Neuronal stem cell (in vitro differentiated cells): Measurements from ENCODE around the gene TSHZ2.

Experiments used
- DNase-seq: peaks from one replicate; pipeline ENCODE4 v3.0.0-alpha.2; 2013; ENCODE audit warnings: low spot score
- H2AFZ ChIP-seq: one replicate; pipeline ENCODE4 v1.6.1; 2013; ENCODE audit warnings: mild to moderate bottlenecking, low read length, inconsistent platforms
- H2AK5ac ChIP-seq: 2 replicates; pipeline ENCODE4 v1.6.1; 2013; ENCODE audit warnings: low read depth, mild to moderate bottlenecking, inconsistent platforms, low read length, moderate library complexity, mixed read lengths
- H2BK120ac ChIP-seq: 2 replicates; pipeline ENCODE4 v1.6.1; 2013; ENCODE audit warnings: low read depth, mild to moderate bottlenecking, inconsistent platforms, low read length, moderate library complexity, mixed read lengths
- H2BK12ac ChIP-seq: one replicate; pipeline ENCODE4 v1.6.1; 2013; ENCODE audit warnings: low read length, inconsistent platforms
- H2BK15ac ChIP-seq: 2 replicates; pipeline ENCODE4 v1.6.1; 2013; ENCODE audit warnings: mild to moderate bottlenecking, low read length, inconsistent platforms, mixed read lengths
- H2BK5ac ChIP-seq: one replicate; pipeline ENCODE4 v1.6.1; 2013; ENCODE audit warnings: inconsistent platforms, mild to moderate bottlenecking, low read length, moderate library complexity
- H3K14ac ChIP-seq: one replicate; pipeline ENCODE4 v1.6.1; 2013; ENCODE audit warnings: low read length, inconsistent platforms
- H3K18ac ChIP-seq: 2 replicates; pipeline ENCODE4 v1.6.1; 2013; ENCODE audit warnings: low read length, inconsistent platforms
- H3K23ac ChIP-seq: 2 replicates; pipeline ENCODE4 v1.6.1; 2013; ENCODE audit warnings: low read depth, mild to moderate bottlenecking, mixed read lengths, low read length, inconsistent platforms; ENCODE audit not compliant: poor library complexity
- H3K27ac ChIP-seq: replicated peaks from 3 replicates; pipeline ENCODE4 v1.5.1; 2013; ENCODE audit warnings: low read length, inconsistent platforms
- H3K27me3 ChIP-seq, 3 experiments: 2 replicates each; pipeline ENCODE4 v1.6.1; 2013; ENCODE audit warnings: low read length in 3 of 3, mild to moderate bottlenecking in 2 of 3, inconsistent platforms in 1 of 3, low read depth in 1 of 3, mixed read lengths in 1 of 3, moderate library complexity in 1 of 3; ENCODE audit not compliant: control insufficient read depth in 3 of 3, insufficient read depth in 3 of 3
- H3K36me3 ChIP-seq, 2 donors: replicated peaks in 1 of 2; 2 replicates each; pipeline ENCODE4 v1.6.1; 2013; ENCODE audit warnings: low read length in 2 of 2; ENCODE audit not compliant: control insufficient read depth in 2 of 2, insufficient read depth in 2 of 2
- H3K4ac ChIP-seq: 2 replicates; pipeline ENCODE4 v1.6.1; 2013; ENCODE audit warnings: inconsistent platforms, mild to moderate bottlenecking, low read length, moderate library complexity
- H3K4me1 ChIP-seq, 2 donors: 1 replicate in 1 of 2; 2 replicates in 1 of 2; pipeline ENCODE4 v1.6.1; 2013; ENCODE audit warnings: low read length in 2 of 2, low read depth in 1 of 2; ENCODE audit not compliant: control insufficient read depth in 2 of 2, insufficient read depth in 1 of 2
- H3K4me2 ChIP-seq: one replicate; pipeline ENCODE4 v1.6.1; 2013; ENCODE audit warnings: mild to moderate bottlenecking, low read length, inconsistent platforms; ENCODE audit not compliant: insufficient read depth, poor library complexity, severe bottlenecking
- H3K4me3 ChIP-seq, 2 donors: 2 replicates each; pipeline ENCODE4 v1.5.1; 2013; ENCODE audit warnings: low read length in 2 of 2, mild to moderate bottlenecking in 2 of 2, inconsistent platforms in 1 of 2, moderate library complexity in 1 of 2
- H3K79me1 ChIP-seq: one replicate; pipeline ENCODE4 v1.6.1; 2013; ENCODE audit warnings: low read depth, mild to moderate bottlenecking, inconsistent platforms, low read length, moderate library complexity
- H3K9ac ChIP-seq: one replicate; pipeline ENCODE4 v1.6.1; 2013; ENCODE audit warnings: mild to moderate bottlenecking, low read depth, low read length, inconsistent platforms; ENCODE audit not compliant: poor library complexity
- H3K9me3 ChIP-seq, 2 donors: replicated peaks in 1 of 2; 2 replicates each; pipeline versions ENCODE3 to v1.6.1; 2013; ENCODE audit warnings: low read length in 2 of 2, mild to moderate bottlenecking in 2 of 2, inconsistent platforms in 1 of 2, low read depth in 1 of 2, mixed read lengths in 1 of 2, moderate library complexity in 1 of 2; ENCODE audit not compliant: control insufficient read depth in 2 of 2, insufficient read depth in 1 of 2
- H4K8ac ChIP-seq: one replicate; pipeline ENCODE4 v1.6.1; 2013; ENCODE audit warnings: low read depth, mild to moderate bottlenecking, inconsistent platforms, low read length, moderate library complexity
- H4K91ac ChIP-seq: one replicate; pipeline ENCODE4 v1.6.1; 2013; ENCODE audit warnings: low read length, low read depth, mild to moderate bottlenecking, inconsistent platforms; ENCODE audit not compliant: poor library complexity
- WGBS, 2 donors: extraction: QIAGEN DNeasy Blood & Tissue Kit; methylation state at CpG; one replicate each; pipeline ENCODE4 v1.1.7; 2013; ENCODE audit warnings: missing lambda C conversion rate in 2 of 2, mixed read lengths in 1 of 2; ENCODE audit not compliant: insufficient read length in 2 of 2, insufficient replicate concordance in 1 of 2; ENCODE audit errors: extremely low coverage in 2 of 2; 5-methylcytosine and 5-hydroxymethylcytosine counted together

The TSHZ2 gene

GRCh38 chr20:53099856-53100255, 127.7 kb downstream of the TSHZ2 start:
- WGBS, 2 donors: no CpG with 5 or more reads among the region's 2 CpGs
- peak overlapping the region; percentile 93 for H3K27ac ChIP-seq

GRCh38 chr20:53100476-53100911, 128.3 kb downstream of the TSHZ2 start:
- H3K79me1 ChIP-seq: no peaks in the 10 kb centered on the region
- no peak overlapping the region for H2BK120ac ChIP-seq
- H2AK5ac ChIP-seq: no peak overlapping the region
- peak; percentile 73 for DNase-seq
- no peak overlapping the region for H2BK12ac ChIP-seq
- H3K9ac ChIP-seq: no peak overlapping the region
- no peak overlapping the region for H3K4me2 ChIP-seq
- H2AFZ ChIP-seq: no peak overlapping the region
- no peak overlapping the region for H4K8ac ChIP-seq
- H3K18ac ChIP-seq: no peak overlapping the region
- H2BK15ac ChIP-seq: no peak overlapping the region
- no peak overlapping the region for H3K23ac ChIP-seq
- no CpG with 5 or more reads among the region's 3 CpGs for WGBS, 2 donors
- no peak overlapping the region for H4K91ac ChIP-seq
- no peaks in the 10 kb centered on the region for H3K27me3 ChIP-seq
- peak overlapping the region; percentile 93 for H3K27ac ChIP-seq
- H3K9me3 ChIP-seq: peaks cover 0 to 4% of the 10 kb centered on the region in 2 donors
- H3K14ac ChIP-seq: no peak overlapping the region
- no peak overlapping the region for H3K4ac ChIP-seq
- H2BK5ac ChIP-seq: no peak overlapping the region
- no peak overlapping the region for H3K4me3 ChIP-seq
- H3K4me1 ChIP-seq: peaks cover 8 to 9% of the 10 kb centered on the region in 2 donors
- H3K36me3 ChIP-seq: no peaks in the 10 kb centered on the region

More at GRCh38 chr20:53099856-53100255, 127.7 kb downstream of the TSHZ2 start:
- H3K23ac ChIP-seq: no peak overlapping the region
- H3K4me3 ChIP-seq: no peak overlapping the region
- H2BK15ac ChIP-seq: no peak overlapping the region
- no peaks in the 10 kb centered on the region for H3K27me3 ChIP-seq
- no peak overlapping the region for H2BK120ac ChIP-seq
- no peak overlapping the region for H3K14ac ChIP-seq
- H3K4me1 ChIP-seq: peaks cover 8 to 9% of the 10 kb centered on the region in 2 donors
- H2BK12ac ChIP-seq: no peak overlapping the region
- H4K91ac ChIP-seq: peak overlapping the region; percentile 6
- DNase-seq: peak; percentile 33
- H3K36me3 ChIP-seq: no peaks in the 10 kb centered on the region
- H3K18ac ChIP-seq: no peak overlapping the region
- H3K9ac ChIP-seq: no peak overlapping the region
- H2AFZ ChIP-seq: no peak overlapping the region
- no peak overlapping the region for H3K4ac ChIP-seq
- H3K9me3 ChIP-seq: peaks cover 0 to 4% of the 10 kb centered on the region in 2 donors
- H3K4me2 ChIP-seq: no peak overlapping the region
- H2BK5ac ChIP-seq: no peak overlapping the region
- no peak overlapping the region for H4K8ac ChIP-seq
- H2AK5ac ChIP-seq: no peak overlapping the region
- H3K79me1 ChIP-seq: no peaks in the 10 kb centered on the region

DNA sequence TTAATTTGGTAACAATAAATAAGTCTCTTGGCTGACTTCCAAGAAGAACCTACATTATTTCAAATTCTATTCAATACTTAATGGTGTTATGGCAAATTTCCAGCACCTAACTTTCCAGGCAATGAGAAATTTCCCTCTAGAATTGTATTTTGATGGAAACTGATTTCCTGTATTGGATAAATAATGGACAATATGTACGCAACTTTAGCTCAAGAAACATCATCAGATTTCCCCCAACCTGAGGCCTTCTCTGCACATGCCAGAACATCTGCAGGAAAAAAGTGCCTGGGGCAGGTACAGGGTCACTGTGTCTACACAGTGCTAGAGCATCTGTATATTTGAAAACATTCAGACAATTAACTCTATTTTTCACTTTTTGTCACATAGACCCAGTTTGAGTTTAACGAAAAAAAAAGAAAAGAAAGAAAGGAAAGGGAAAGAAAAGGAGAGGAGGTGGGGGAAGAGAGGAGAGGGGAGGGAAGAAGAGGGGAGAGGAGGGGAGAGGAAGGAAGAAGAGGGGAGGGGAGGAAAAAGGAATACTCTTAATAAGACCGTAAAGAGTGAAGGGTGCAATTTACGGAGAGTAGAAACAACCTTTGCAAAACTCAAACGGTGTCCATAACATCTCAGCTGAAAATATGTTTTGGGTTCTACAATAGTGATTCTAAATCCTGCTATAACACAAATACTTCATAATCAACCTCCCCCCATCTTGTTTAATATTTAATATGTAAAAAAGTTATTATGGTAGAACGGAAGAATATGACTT, 130.0 kb downstream of the TSHZ2 start:
- Histone ChIP-seq H4K8ac (no peak overlapping the region), H2AK5ac (no peak overlapping the region), H3K4me1 (peaks cover 8 to 9% of the 10 kb centered on the region in 2 donors), H3K36me3 (no peaks in the 10 kb centered on the region), H3K4me3 (no peak overlapping the region), H3K23ac (no peak overlapping the region), H4K91ac (no peak overlapping the region), H3K18ac (no peak overlapping the region), H2BK12ac (no peak overlapping the region), H2AFZ (no peak overlapping the region), H3K4ac (no peak overlapping the region), H3K14ac (no peak overlapping the region), H3K27ac (no peak overlapping the region), H3K4me2 (no peak overlapping the region), H2BK5ac (no peak overlapping the region), H3K27me3 (no peaks in the 10 kb centered on the region), H2BK15ac (no peak overlapping the region), H2BK120ac (no peak overlapping the region), H3K9ac (no peak overlapping the region), H3K79me1 (no peaks in the 10 kb centered on the region), H3K9me3 (peaks cover 0 to 4% of the 10 kb centered on the region in 2 donors)
- WGBS, 2 donors: no CpG with 5 or more reads among the region's 6 CpGs
- no peak for DNase-seq

- Histone ChIP-seq H3K4me3 (no peak overlapping the region), H2AFZ (no peak overlapping the region), H2BK120ac (no peak overlapping the region), H3K18ac (no peak overlapping the region), H3K36me3 (no peaks in the 10 kb centered on the region), H3K4me2 (no peak overlapping the region), H2AK5ac (no peak overlapping the region), H3K27ac (no peak overlapping the region), H4K91ac (no peak overlapping the region), H3K79me1 (no peaks in the 10 kb centered on the region), H2BK5ac (no peak overlapping the region), H3K23ac (no peak overlapping the region), H3K27me3 (no peaks in the 10 kb centered on the region), H4K8ac (no peak overlapping the region), H3K9ac (no peak overlapping the region), H3K4ac (no peak overlapping the region), H3K4me1 (peaks cover 8 to 9% of the 10 kb centered on the region in 2 donors), H3K14ac (no peak overlapping the region), H2BK12ac (no peak overlapping the region), H3K9me3 (peaks cover 0 to 4% of the 10 kb centered on the region in 2 donors), H2BK15ac (no peak overlapping the region)
- WGBS, 2 donors: no CpG with 5 or more reads among the region's 1 CpG
- DNase-seq: no peak
These were observed 131.0 kb downstream of the TSHZ2 start for GRCh38 chr20:53103124-53103523.
